Lung (tissue), 12 donors: ENCODE data around the gene DPP6. TPM values are rescaled to one million over a fixed set of nuclear protein-coding genes. Genes with fewer than 3 reads are reported as not detected.

ENCODE experiments used
- ATAC-seq: fragments of 200-7000 bp; cut with Tn5 transposase; one replicate; pipeline ENCODE4 v1.9.1; 2020; ENCODE audit warnings: moderate number of reproducible peaks; ENCODE audit not compliant: insufficient read depth, low FRiP score
- DNase-seq, 3 donors: peaks; one replicate each; pipeline ENCODE4 v3.0.0-alpha.2; 2013 to 2017
- H3K27ac ChIP-seq, 2 donors: one replicate each; pipeline ENCODE4 v1.5.1; 2013; ENCODE audit warnings: mild to moderate bottlenecking in 2 of 2, moderate library complexity in 2 of 2, control low read depth in 1 of 2, inconsistent platforms in 1 of 2, low read depth in 1 of 2, low read length in 1 of 2
- H3K27me3 ChIP-seq, 3 donors: one replicate each; pipeline ENCODE4 v1.5.1; 2013; ENCODE audit warnings: low read length in 2 of 3; ENCODE audit not compliant: control insufficient read depth in 3 of 3, insufficient read depth in 3 of 3
- H3K36me3 ChIP-seq, 4 donors: one replicate each; pipeline ENCODE4 v1.5.1; 2013; ENCODE audit warnings: low read length in 4 of 4, mild to moderate bottlenecking in 1 of 4, moderate library complexity in 1 of 4; ENCODE audit not compliant: control insufficient read depth in 4 of 4, insufficient read depth in 4 of 4
- H3K4me1 ChIP-seq, 5 donors: one replicate each; pipeline ENCODE4 v1.5.1; 2013; ENCODE audit warnings: low read length in 5 of 5, mild to moderate bottlenecking in 2 of 5, moderate library complexity in 1 of 5; ENCODE audit not compliant: control insufficient read depth in 5 of 5, insufficient read depth in 5 of 5
- H3K4me3 ChIP-seq: one replicate; pipeline ENCODE4 v1.5.1; 2013; ENCODE audit warnings: mild to moderate bottlenecking, control low read depth, moderate library complexity
- H3K9ac ChIP-seq, 2 donors: one replicate each; pipeline ENCODE4 v1.5.1; 2013; ENCODE audit warnings: low read length in 2 of 2, control low read depth in 1 of 2; ENCODE audit not compliant: insufficient read depth in 1 of 2
- H3K9me3 ChIP-seq, 4 donors: one replicate each; pipeline ENCODE4 v1.5.1; 2013; ENCODE audit warnings: low read length in 3 of 4, mild to moderate bottlenecking in 1 of 4, moderate library complexity in 1 of 4; ENCODE audit not compliant: control insufficient read depth in 4 of 4, insufficient read depth in 3 of 4
- WGBS, 2 donors: extraction: QIAGEN DNeasy Blood & Tissue Kit; methylation state at CpG; one replicate each; pipeline ENCODE4 v1.1.7; 2013; 5-methylcytosine and 5-hydroxymethylcytosine counted together
- polyA plus RNA-seq, 2 donors: library from polyadenylated mRNA; stranded (reverse); fragments of 200-250 nt; gene quantifications; one replicate each; pipeline ENCODE4 v1.2.1, GENCODE V29; 2013
- total RNA-seq, 2 donors: library from RNA; depleted of rRNA in 1 of 2; stranded (reverse); fragments of >200 nt in 1 of 2; gene quantifications; one replicate each; pipeline ENCODE4 v1.2.1, GENCODE V29; 2014 to 2021
- TF ChIP-seq, protein P1 (sequence below): IDR thresholded peaks from 2 replicates; pipeline ENCODE4 v1.5.1; 2012; ENCODE audit warnings: mild to moderate bottlenecking; ENCODE audit errors: control extremely low read depth, extremely low read depth
- donor health status: control.
- donor health status: control.
- donor health status: Bipolar disorder and iron deficiency.
- donor health status: healthy.
- donor health status: DM: yes; HTN: yes; CAD: no.

The DPP6 gene
- total and polyA plus RNA-seq, 4 donors: 0.08 to 1.3 (median 0.75) TPM

DNA sequence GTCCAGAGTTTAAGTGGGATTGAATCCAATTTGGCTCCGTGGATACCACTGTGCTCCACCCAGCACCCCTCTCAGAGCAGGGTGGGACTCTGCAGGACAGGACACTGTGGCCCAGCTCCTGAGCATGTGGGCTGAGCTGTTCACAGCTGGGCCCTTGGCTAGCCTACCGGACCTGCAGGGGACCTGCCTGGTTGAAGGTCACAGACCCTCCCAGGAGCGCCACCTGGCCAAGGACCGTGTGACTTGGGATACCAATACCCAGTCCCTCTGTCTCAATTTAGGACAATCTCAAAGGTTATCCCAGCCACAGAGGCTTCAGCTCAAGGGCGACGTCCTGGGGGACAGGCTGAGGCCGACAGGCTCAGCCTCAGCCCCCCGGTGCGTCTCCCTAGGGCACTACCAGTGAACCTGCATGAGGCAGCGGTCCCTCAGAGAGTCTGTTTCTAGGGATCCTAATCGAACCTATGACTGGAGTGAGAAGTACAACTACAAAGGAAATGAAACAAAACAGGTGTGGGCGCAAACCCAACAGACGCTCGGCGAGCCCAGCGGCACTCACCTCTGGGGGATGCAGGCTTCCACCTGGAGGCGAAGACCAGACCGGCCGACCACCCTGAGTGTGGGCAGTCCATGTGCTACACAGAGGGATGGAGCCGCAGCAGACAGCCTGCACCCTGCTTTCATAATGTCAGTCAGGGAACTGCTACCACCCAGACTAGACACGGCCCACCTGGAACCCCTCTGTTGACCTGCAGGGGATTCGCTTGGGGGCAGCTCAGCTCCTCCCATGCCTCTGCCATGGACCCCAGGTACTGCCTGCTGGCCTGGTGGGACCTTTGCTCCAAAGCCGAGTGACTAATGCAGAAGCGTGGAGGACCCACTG is 847.0 kb downstream of the DPP6 start:
- Histone ChIP-seq H3K9me3 (no peaks in the 10 kb centered on the region), H3K4me1 (no peaks in the 10 kb centered on the region), H3K4me3 (no peak overlapping the region), H3K27me3 (no peaks in the 10 kb centered on the region), H3K36me3 (no peaks in the 10 kb centered on the region), H3K9ac (no peak overlapping the region), H3K27ac (no peak overlapping the region)
- 88 to 90% methylated on average over 24 of the region's 24 CpGs for WGBS, 2 donors
- TF ChIP-seq, protein P1, sequence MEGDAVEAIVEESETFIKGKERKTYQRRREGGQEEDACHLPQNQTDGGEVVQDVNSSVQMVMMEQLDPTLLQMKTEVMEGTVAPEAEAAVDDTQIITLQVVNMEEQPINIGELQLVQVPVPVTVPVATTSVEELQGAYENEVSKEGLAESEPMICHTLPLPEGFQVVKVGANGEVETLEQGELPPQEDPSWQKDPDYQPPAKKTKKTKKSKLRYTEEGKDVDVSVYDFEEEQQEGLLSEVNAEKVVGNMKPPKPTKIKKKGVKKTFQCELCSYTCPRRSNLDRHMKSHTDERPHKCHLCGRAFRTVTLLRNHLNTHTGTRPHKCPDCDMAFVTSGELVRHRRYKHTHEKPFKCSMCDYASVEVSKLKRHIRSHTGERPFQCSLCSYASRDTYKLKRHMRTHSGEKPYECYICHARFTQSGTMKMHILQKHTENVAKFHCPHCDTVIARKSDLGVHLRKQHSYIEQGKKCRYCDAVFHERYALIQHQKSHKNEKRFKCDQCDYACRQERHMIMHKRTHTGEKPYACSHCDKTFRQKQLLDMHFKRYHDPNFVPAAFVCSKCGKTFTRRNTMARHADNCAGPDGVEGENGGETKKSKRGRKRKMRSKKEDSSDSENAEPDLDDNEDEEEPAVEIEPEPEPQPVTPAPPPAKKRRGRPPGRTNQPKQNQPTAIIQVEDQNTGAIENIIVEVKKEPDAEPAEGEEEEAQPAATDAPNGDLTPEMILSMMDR: no peak
- no peak for ATAC-seq
- no peak for DNase-seq

DNA sequence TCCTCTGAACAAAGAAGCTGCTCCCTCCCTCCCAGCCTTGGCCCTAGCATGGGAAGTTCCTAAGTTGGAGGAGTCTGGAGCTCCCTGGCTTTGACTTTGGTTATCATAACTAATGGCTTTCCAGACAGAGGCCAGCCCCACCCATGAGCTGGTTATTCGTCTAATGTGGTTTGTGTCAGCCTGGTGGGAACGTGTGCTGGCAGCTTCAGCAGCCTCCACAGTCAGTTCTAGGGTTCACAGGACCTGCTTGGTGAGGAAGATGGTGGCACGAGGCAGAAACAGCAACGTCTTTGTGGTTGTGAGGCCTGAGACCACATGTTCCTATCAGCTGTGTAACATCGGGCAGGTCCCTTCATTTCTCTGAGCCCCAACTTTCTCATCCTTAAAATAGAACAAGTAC is 847.7 kb downstream of the DPP6 start:
- 66 to 72% methylated on average over 5 of the region's 5 CpGs for WGBS, 2 donors
- DNase-seq: no peak
- ATAC-seq: no peak

DNA sequence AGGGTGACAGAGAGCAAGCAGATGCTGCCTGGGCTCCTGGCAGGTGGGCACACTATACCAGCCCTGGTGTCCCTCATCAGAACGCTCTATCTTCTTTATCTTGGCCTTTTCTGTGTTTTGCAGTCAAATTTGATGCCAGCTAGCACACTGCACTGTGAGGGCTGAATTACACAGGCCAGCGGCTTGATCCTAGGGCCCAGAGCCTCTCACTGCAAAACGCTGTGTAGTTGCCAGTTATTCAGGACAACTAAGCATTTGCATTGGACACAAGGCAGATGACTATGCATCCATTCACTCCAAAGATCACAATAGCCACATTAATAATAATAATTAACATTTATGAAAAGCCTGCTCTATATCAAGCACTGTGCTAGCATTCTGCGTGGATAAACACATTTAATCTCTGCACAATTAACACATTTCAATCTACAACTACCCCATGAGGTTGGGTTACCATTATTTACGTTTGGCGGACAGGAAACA is 850.4 kb downstream of the DPP6 start:
- Histone ChIP-seq H3K9me3 (no peaks in the 10 kb centered on the region), H3K27ac (no peak overlapping the region), H3K27me3 (no peaks in the 10 kb centered on the region), H3K36me3 (no peaks in the 10 kb centered on the region), H3K9ac (no peak overlapping the region), H3K4me1 (no peaks in the 10 kb centered on the region), H3K4me3 (no peak overlapping the region)
- ATAC-seq (no peak), DNase-seq (no peak)
- TF ChIP-seq, protein P1: no peak
- WGBS, 2 donors: 72 to 76% methylated on average over 6 of the region's 6 CpGs

More for the DNA sequence above, 847.7 kb downstream of the DPP6 start:
- Histone ChIP-seq H3K36me3 (no peaks in the 10 kb centered on the region), H3K9ac (no peak overlapping the region), H3K4me3 (no peak overlapping the region), H3K27me3 (no peaks in the 10 kb centered on the region), H3K9me3 (no peaks in the 10 kb centered on the region), H3K27ac (no peak overlapping the region), H3K4me1 (no peaks in the 10 kb centered on the region)
- TF ChIP-seq, protein P1: no peak
